Upper lobe of left lung (tissue), 6 donors: ENCODE results near the gene MYMK. TPM values are rescaled to one million over a fixed set of nuclear protein-coding genes. Genes with fewer than 3 reads are reported as not detected.
A peak's percentile ranks its signal among the peaks of the same experiment; 100 is the strongest.

Experiments used
- ATAC-seq, 2 donors: fragments of 200-7000 bp; cut with Tn5 transposase; one replicate each; pipeline ENCODE4 v1.9.1; 2022; ENCODE audit warnings: mild to moderate bottlenecking in 2 of 2, moderate library complexity in 2 of 2; ENCODE audit not compliant: low FRiP score in 2 of 2
- DNase-seq, 2 donors: peaks; one replicate each; pipeline ENCODE4 v3.0.0-alpha.2; 2019 to 2020
- H3K27ac ChIP-seq, 4 donors: fragments of 200-600 bp; sonication (generic); one replicate each; pipeline ENCODE4 v1.5.1; 2016 to 2019
- H3K27me3 ChIP-seq, 4 donors: fragments of 200-600 bp; sonication (generic); one replicate each; pipeline ENCODE4 v1.5.1; 2017 to 2019
- H3K36me3 ChIP-seq, 4 donors: fragments of 200-600 bp; sonication (generic); one replicate each; pipeline ENCODE4 v1.5.1; 2016 to 2019
- H3K4me1 ChIP-seq, 4 donors: fragments of 200-600 bp; sonication (generic); one replicate each; pipeline ENCODE4 v1.5.1; 2018 to 2019
- H3K4me3 ChIP-seq, 4 donors: fragments of 200-600 bp; sonication (generic); one replicate each; pipeline ENCODE4 v1.5.1; 2017 to 2019; ENCODE audit warnings: mild to moderate bottlenecking in 2 of 4, moderate library complexity in 1 of 4
- H3K9me3 ChIP-seq, 4 donors: fragments of 200-600 bp; sonication (generic); one replicate each; pipeline ENCODE4 v1.5.1; 2018 to 2019
- CTCF ChIP-seq, 6 experiments: fragments of 450-650 bp in 4 of 6; fragments of 200-600 bp in 2 of 6; sonication (generic) in 2 of 6; IDR thresholded peaks; one replicate each; pipeline ENCODE4 v1.5.1; 2016 to 2019; ENCODE audit warnings: antibody characterized with exemption in 6 of 6
- EP300 ChIP-seq, 4 donors: sonication (generic); formaldehyde crosslinking; IDR thresholded peaks; one replicate each; pipeline ENCODE4 v1.5.1; 2017; ENCODE audit warnings: antibody characterized with exemption in 4 of 4, control low read depth in 2 of 4
- POLR2A ChIP-seq, 4 donors: fragments of 450-650 bp; IDR thresholded peaks; one replicate each; pipeline ENCODE4 v1.5.1; 2016 to 2017; ENCODE audit warnings: antibody characterized with exemption in 4 of 4, mild to moderate bottlenecking in 2 of 4
- POLR2AphosphoS5 ChIP-seq, 2 donors: sonication (generic); formaldehyde crosslinking; IDR thresholded peaks; one replicate each; pipeline ENCODE4 v1.5.1; 2017; ENCODE audit warnings: antibody characterized with exemption in 2 of 2
- WGBS, 2 donors: methylation state at CpG; one replicate each; pipeline ENCODE4 v1.1.5; 2017 to 2018; 5-methylcytosine and 5-hydroxymethylcytosine counted together
- total RNA-seq, 6 donors: library from RNA; depleted of rRNA in 4 of 6; stranded (reverse); fragments of >200 nt in 4 of 6; gene quantifications; one replicate each; pipeline versions ENCODE4 v1.1.0 to v1.2.1, GENCODE V29; 2016 to 2021
- donor health status: DM: no; HTN: no; CAD: no; lungs with moderate emphysema.
- donor health status: DM: no; HTN: yes; CAD: no; lungs with severe emphysema.

MYMK gene
- total RNA-seq, 6 donors from 2014 or later: not detected

DNA sequence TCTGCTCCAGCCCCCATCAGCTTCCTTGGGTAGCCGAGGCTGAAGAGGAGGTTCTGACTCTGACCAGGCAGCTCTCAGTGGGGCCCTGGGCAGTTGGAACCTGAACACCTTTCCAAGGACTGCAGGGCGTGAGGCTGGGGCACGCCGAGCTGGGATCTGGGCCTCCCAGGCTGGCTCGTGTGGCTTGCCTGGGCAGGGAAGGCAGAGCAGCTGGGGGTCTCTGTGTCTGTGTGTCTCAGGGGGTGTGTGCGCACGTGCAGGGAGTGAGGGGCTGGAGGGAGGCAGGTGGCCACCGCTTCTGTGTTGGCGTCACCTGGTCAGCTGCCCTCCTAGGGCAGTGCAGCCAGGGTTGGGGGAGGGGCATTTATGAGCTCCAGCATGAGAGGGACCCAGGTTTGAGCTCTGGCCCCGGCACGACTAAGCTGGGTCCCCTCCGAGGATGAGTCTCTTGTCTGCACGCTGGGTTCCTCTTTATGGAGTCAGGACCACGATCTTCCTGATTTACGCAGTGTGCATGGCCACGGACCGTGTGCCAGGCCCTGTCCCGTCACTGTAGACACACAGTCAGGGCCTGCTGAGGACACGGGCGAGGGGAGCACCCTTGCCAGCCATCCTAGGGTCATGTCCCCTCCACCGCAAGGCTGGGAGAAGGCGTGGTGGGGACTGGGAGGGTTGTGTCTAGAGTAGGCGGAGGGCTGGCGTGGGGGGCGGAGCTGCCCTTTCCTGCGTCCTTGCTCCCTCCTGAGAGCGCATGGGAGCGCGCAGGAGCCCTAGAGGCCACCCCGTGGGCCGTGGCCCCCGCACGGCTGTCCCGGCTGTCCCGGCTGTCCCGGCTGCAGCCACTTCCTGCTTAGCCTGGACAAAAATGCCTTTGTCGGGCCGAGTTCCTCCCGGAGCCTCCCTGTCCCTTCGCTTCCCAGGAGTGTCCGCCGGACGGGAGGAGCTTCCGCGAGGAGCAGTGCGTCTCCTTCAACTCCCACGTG lies 14.4 kb upstream of the MYMK start:
- H3K9me3 ChIP-seq: no peaks in the 10 kb centered on the region
- peaks cover 0 to 7% (median 0%) of the 10 kb centered on the region in 4 donors for H3K27me3 ChIP-seq
- peak overlapping the region in 3 of 4 donors; percentile 10 to 21 (median 20) for H3K4me3 ChIP-seq
- 37 to 38% methylated on average over 33 of the region's 47 CpGs for WGBS, 2 donors
- H3K27ac ChIP-seq: peak overlapping the region; percentile 68 to 81 (median 70)
- ATAC-seq: peak; percentile 7 to 36
- peak in 1 of 4 donors; percentile 42 for TF ChIP-seq EP300 (IDR thresholded peaks at IDR 0.05)
- no peak for TF ChIP-seq POLR2A (IDR thresholded peaks at IDR 0.05)
- peak in 1 of 2 donors; percentile 42 for TF ChIP-seq POLR2AphosphoS5 (IDR thresholded peaks at IDR 0.05)
- TF ChIP-seq CTCF (IDR thresholded peaks at IDR 0.05): no peak
- peaks cover 0 to 11% (median 2%) of the 10 kb centered on the region in 4 donors for H3K36me3 ChIP-seq
- peak; percentile 40 to 86 for DNase-seq
- peaks cover 33 to 77% (median 53%) of the 10 kb centered on the region in 4 donors for H3K4me1 ChIP-seq

GRCh38 chr9:133538176-133538575 lies 13.4 kb upstream of the MYMK start:
- TF ChIP-seq EP300 (IDR thresholded peaks at IDR 0.05) (no peak), CTCF (IDR thresholded peaks at IDR 0.05) (no peak), POLR2AphosphoS5 (IDR thresholded peaks at IDR 0.05) (no peak), POLR2A (IDR thresholded peaks at IDR 0.05) (no peak)
- H3K36me3 ChIP-seq: peaks cover 0 to 10% (median 2%) of the 10 kb centered on the region in 4 donors
- H3K27me3 ChIP-seq: peaks cover 0 to 10% (median 0%) of the 10 kb centered on the region in 4 donors
- peaks cover 40 to 78% (median 57%) of the 10 kb centered on the region in 4 donors for H3K4me1 ChIP-seq
- no peak overlapping the region for H3K4me3 ChIP-seq
- peak overlapping the region; percentile 6 to 81 (median 68) for H3K27ac ChIP-seq
- 80 to 91% methylated on average over 1 to 14 of the region's 14 CpGs for WGBS, 2 donors
- DNase-seq (peak in 1 of 2 donors; percentile 75), ATAC-seq (no peak)
- no peaks in the 10 kb centered on the region for H3K9me3 ChIP-seq

DNA sequence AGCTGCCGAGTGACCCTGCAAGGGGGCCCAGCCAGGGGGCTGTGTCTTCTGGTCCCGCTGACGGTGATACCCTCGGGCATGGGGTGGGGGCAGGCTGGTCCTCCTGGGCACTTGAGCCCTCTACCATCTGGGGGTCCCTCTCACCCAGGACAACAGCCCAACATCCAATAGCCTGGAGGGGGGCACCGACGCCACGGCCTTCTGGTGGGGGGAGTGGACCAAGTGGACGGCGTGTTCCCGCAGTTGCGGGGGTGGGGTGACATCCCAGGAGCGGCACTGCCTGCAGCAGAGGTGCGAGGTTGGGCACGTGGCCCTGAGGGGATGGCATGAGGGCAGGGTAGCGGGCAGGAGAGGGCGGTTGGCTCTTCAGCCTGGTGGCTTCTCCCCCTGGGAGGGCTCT lies 12.5 kb upstream of the MYMK start:
- DNase-seq: peak in 1 of 2 donors; percentile 72
- H3K4me1 ChIP-seq: peaks cover 43 to 78% (median 58%) of the 10 kb centered on the region in 4 donors

DNA sequence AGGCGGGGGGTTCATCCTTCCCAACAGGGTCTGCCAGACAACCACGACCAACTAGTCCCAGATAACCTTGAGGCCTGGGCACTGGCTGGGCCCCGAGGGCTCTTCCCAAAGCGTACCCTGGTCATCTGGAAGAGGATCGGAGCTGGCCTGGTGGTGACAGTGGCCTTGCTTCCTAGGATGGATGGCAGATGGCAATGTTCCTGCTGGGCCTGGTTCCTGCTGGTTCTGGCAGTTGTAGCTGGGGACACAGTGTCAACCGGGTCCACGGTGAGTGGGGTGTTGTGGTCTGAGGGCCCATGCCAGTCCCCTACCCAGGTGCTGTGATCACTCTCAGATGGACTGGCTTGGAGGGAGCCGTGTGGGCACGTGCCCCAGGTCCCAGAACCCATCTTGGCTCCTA lies 11.8 kb upstream of the MYMK start:
- peaks cover 0 to 5% (median 2%) of the 10 kb centered on the region in 4 donors for H3K36me3 ChIP-seq
- WGBS, 2 donors: 86 to 88% methylated on average over 7 to 8 of the region's 9 CpGs
- peak overlapping the region in 2 of 4 donors; percentile 35 to 81 for H3K27ac ChIP-seq
- ATAC-seq (no peak), DNase-seq (no peak)
- peak overlapping the region in 2 of 4 donors; percentile 44 to 79 for H3K4me3 ChIP-seq
- peaks cover 0 to 10% (median 0%) of the 10 kb centered on the region in 4 donors for H3K27me3 ChIP-seq
- H3K9me3 ChIP-seq: no peaks in the 10 kb centered on the region
- TF ChIP-seq CTCF (IDR thresholded peaks at IDR 0.05): no peak
- no peak for TF ChIP-seq POLR2AphosphoS5 (IDR thresholded peaks at IDR 0.05)
- no peak for TF ChIP-seq POLR2A (IDR thresholded peaks at IDR 0.05)
- no peak for TF ChIP-seq EP300 (IDR thresholded peaks at IDR 0.05)
- peaks cover 43 to 73% (median 54%) of the 10 kb centered on the region in 4 donors for H3K4me1 ChIP-seq

More for the DNA sequence above, 12.5 kb upstream of the MYMK start:
- Histone ChIP-seq H3K4me3 (peak overlapping the region in 1 of 4 donors; percentile 79), H3K27ac (peak overlapping the region in 2 of 4 donors; percentile 23 to 81), H3K27me3 (peaks cover 0 to 10% (median 0%) of the 10 kb centered on the region in 4 donors), H3K36me3 (peaks cover 0 to 9% (median 2%) of the 10 kb centered on the region in 4 donors), H3K9me3 (no peaks in the 10 kb centered on the region)
- TF ChIP-seq POLR2A (IDR thresholded peaks at IDR 0.05) (no peak), POLR2AphosphoS5 (IDR thresholded peaks at IDR 0.05) (no peak), CTCF (IDR thresholded peaks at IDR 0.05) (no peak), EP300 (IDR thresholded peaks at IDR 0.05) (no peak)
- ATAC-seq: no peak
- 97 to 98% methylated on average over 13 to 16 of the region's 16 CpGs for WGBS, 2 donors
